Measurements from ENCODE around the gene POLR2E.

POLR2E gene

GRCh38 chr19:1113030-1113985 lies 18.1 kb upstream of the POLR2E start:
- H3K9me3 Mint-ChIP-seq: no peaks in the 10 kb centered on the region
- TF ChIP-seq, protein P1, sequence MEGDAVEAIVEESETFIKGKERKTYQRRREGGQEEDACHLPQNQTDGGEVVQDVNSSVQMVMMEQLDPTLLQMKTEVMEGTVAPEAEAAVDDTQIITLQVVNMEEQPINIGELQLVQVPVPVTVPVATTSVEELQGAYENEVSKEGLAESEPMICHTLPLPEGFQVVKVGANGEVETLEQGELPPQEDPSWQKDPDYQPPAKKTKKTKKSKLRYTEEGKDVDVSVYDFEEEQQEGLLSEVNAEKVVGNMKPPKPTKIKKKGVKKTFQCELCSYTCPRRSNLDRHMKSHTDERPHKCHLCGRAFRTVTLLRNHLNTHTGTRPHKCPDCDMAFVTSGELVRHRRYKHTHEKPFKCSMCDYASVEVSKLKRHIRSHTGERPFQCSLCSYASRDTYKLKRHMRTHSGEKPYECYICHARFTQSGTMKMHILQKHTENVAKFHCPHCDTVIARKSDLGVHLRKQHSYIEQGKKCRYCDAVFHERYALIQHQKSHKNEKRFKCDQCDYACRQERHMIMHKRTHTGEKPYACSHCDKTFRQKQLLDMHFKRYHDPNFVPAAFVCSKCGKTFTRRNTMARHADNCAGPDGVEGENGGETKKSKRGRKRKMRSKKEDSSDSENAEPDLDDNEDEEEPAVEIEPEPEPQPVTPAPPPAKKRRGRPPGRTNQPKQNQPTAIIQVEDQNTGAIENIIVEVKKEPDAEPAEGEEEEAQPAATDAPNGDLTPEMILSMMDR (IDR thresholded peaks at IDR 0.05): peak; percentile 89
- H3K27ac Mint-ChIP-seq: no peak overlapping the region
- no peak overlapping the region for H3K4me3 Mint-ChIP-seq
- no peaks in the 10 kb centered on the region for H3K27me3 Mint-ChIP-seq (ENCODE audit: low read depth, poor library complexity)
- H3K4me1 Mint-ChIP-seq: no peaks in the 10 kb centered on the region
- peaks cover 4% of the 10 kb centered on the region for H3K36me3 Mint-ChIP-seq (ENCODE audit: low read depth)
- DNase-seq: peak; percentile 99

GRCh38 chr19:1112268-1113029 lies 17.3 kb upstream of the POLR2E start:
- no peak overlapping the region for H3K27ac Mint-ChIP-seq
- H3K4me3 Mint-ChIP-seq: no peak overlapping the region
- DNase-seq: peak; percentile 69
- H3K27me3 Mint-ChIP-seq (ENCODE audit: low read depth, poor library complexity): no peaks in the 10 kb centered on the region
- TF ChIP-seq, protein P1 (IDR thresholded peaks at IDR 0.05): no peak
- no peaks in the 10 kb centered on the region for H3K36me3 Mint-ChIP-seq (ENCODE audit: low read depth)
- H3K9me3 Mint-ChIP-seq: no peaks in the 10 kb centered on the region
- no peaks in the 10 kb centered on the region for H3K4me1 Mint-ChIP-seq

- Mint-ChIP-seq H3K9me3 (no peaks in the 10 kb centered on the region), H3K27me3 (ENCODE audit: low read depth, poor library complexity) (no peaks in the 10 kb centered on the region), H3K36me3 (ENCODE audit: low read depth) (no peaks in the 10 kb centered on the region), H3K4me1 (no peaks in the 10 kb centered on the region), H3K27ac (no peak overlapping the region), H3K4me3 (no peak overlapping the region)
- TF ChIP-seq, protein P1 (IDR thresholded peaks at IDR 0.05): no peak
- no peak for DNase-seq
These were observed 16.6 kb upstream of the POLR2E start for GRCh38 chr19:1111641-1112267.

DNA sequence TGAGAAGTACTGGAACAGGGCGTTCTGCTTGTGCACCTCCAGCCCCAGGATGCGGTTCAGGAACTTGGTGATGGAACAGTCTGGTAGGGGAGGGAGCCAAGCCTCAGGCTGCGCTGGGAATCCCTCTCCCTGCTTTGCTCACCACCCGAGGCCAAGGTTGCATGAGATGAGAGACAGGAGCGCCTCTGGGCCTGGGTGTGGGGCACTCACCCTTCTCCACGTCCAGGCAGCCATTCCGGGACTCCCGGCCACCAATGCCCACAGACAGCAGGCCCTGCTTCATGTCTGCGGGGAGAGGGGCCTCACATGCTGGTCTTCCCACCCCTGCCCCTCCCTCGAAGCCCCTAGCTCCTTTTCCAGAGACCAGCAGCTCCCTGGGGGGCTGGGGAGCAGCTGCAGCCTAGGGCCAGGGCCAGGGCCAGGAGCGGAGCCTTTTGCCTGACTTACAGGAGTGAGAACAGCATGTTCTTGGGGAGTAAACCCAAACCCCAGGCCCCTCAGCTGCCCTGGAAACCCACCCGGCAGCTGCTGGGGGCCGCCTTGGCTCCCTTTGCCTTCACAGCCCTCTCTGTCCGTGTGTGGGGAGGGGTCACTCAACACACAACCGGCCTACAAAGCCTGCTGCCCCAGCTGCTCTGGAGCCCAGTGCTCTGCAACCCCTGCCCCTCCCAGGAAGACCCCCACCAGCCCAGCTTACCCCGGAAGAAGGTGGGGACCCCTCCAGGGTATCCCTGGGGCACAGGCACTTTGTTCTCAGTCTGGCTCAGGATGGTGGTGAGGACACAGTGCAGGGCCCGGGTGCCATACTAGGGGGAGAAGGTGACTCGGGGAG lies 15.8 kb upstream of the POLR2E start:
- H3K36me3 Mint-ChIP-seq (ENCODE audit: low read depth): no peaks in the 10 kb centered on the region
- no peak overlapping the region for H3K27ac Mint-ChIP-seq
- peaks cover 1% of the 10 kb centered on the region for H3K4me1 Mint-ChIP-seq
- TF ChIP-seq, protein P1 (IDR thresholded peaks at IDR 0.05): no peak
- DNase-seq: no peak
- H3K4me3 Mint-ChIP-seq: no peak overlapping the region
- H3K27me3 Mint-ChIP-seq (ENCODE audit: low read depth, poor library complexity): no peaks in the 10 kb centered on the region
- no peaks in the 10 kb centered on the region for H3K9me3 Mint-ChIP-seq

Data from nephron progenitor cell (in vitro differentiated cells).